GM19467 (cell line): Measurements from ENCODE around the gene MRPS7.

ENCODE experiments used
- ATAC-seq: cut with Tn5 transposase; IDR thresholded peaks from one replicate; pipeline ENCODE4 v1.9.1; 2021; ENCODE audit warnings: mild to moderate bottlenecking, moderate library complexity; ENCODE audit not compliant: unreplicated experiment

The MRPS7 gene

GRCh38 chr17:75261336-75262111 is at the start of gene MRPS7, which contains the start of gene GGA3:
MRPS7 (plus strand) TSS chr17:75261879; CDS start chr17:75261901, 22 bp downstream.
GGA3 (minus strand) TSS chr17:75261606; CDS start chr17:75261587, 19 bp downstream.
- ATAC-seq, result peak; percentile 73

DNA sequence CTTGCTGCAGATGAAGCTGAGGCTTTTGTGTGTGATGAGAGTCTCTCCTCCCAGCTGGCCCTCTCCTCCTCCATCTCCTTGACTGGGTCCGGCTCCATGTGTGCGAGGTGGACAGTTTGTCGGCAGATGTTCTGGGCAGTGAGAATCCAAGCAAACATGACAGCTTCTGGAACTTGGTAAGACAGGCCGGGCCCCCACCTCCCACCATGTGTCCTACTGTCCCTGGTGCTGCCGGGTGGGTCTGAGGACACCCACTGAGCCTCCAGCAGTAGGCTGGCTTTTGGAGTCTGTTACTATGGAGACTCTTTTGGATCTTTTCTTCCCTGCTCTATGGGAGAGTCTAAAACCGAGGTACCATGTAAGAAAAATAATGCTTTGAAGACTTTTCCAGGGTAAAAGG is 43.5 kb upstream of the MRPS7 start:
- no peak for ATAC-seq

- ATAC-seq, result no peak
Measured at GRCh38 chr17:75219815-75220214, 41.9 kb upstream of the MRPS7 start.

DNA sequence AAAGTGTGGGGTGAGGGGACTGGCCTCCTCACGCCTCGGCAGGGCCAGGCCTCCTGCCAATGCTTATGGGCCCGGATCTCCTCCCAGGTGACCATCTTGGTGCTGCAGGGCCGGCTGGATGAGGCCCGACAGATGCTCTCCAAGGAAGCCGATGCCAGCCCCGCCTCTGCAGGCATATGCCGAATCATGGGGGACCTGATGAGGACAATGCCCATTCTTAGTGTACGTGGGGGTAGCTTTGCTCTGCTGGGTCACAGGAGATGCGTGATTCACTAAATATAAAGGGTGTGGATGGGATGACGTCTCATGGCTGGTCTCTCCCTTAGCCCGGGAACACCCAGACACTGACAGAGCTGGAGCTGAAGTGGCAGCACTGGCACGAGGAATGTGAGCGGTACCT is 36.7 kb upstream of the MRPS7 start:
- no peak for ATAC-seq

GRCh38 chr17:75227729-75228128 is 34.0 kb upstream of the MRPS7 start:
- no peak for ATAC-seq

GRCh38 chr17:75228305-75228704 is 33.4 kb upstream of the MRPS7 start:
- ATAC-seq, result no peak

GRCh38 chr17:75228847-75229246 is 32.8 kb upstream of the MRPS7 start:
- no peak for ATAC-seq

DNA sequence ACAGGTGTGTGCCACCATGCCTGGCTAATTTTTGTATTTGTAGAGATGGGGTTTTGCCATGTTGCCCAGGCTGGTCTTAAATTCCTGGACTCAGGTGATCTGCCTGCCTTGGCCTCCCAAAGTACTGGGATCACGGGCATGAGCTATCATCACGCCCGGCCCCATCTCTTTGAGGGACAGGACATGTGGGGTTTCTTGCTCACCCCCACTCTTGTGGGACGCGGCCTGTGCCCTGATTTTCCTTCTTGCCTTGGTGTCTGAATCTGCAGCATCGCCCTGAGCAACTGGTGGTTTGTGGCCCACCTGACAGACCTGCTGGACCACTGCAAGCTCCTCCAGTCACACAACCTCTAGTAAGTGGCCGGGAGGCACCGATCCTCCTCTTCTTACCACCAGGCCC is 30.6 kb upstream of the MRPS7 start:
- no peak for ATAC-seq

DNA sequence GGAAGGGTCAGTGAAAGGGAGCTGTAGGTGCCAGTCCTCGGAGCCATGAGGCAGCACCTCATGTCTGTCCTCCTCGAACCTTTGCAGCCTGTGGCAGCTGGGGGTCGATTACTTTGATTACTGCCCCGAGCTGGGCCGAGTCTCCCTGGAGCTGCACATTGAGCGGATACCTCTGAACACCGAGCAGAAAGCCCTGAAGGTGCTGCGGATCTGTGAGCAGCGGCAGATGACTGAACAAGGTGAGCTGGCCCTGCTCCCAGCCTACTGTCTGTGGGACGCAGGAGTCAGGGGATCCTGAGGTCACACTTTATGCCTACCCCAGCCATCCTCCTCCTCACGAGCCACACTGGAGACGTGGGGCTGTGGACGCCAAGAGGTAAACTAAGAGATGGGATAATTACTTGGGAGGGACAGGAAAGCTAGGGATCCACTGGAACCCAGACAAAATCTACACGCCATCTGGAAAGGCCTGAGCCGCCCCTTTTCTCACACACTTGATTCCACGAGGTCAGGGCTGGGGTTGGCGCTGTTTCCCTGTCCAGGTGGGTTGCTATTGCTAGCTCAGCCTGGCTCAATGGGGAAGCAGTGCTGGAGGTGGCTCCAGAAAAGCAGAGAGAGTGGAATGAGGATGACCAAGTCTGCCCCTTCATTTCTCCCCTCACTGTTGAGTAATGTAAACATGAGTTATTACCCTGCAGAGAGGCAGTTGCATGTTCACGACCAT is 29.8 kb upstream of the MRPS7 start:
- no peak for ATAC-seq

DNA sequence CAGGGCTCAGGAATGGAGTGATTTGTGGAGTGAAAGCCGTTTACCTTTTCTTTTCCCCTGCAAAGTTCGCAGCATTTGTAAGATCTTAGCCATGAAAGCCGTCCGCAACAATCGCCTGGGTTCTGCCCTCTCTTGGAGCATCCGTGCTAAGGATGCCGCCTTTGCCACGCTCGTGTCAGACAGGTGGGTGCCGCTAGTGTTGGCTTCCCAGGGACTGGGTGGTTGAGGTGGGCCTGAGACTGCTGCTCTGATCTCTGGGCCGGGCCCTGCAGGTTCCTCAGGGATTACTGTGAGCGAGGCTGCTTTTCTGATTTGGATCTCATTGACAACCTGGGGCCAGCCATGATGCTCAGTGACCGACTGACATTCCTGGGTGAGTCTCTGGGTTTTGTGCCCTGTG is 28.9 kb upstream of the MRPS7 start:
- ATAC-seq, result no peak

GRCh38 chr17:75237100-75238014 is 24.3 kb upstream of the MRPS7 start:
- ATAC-seq, result no peak

DNA sequence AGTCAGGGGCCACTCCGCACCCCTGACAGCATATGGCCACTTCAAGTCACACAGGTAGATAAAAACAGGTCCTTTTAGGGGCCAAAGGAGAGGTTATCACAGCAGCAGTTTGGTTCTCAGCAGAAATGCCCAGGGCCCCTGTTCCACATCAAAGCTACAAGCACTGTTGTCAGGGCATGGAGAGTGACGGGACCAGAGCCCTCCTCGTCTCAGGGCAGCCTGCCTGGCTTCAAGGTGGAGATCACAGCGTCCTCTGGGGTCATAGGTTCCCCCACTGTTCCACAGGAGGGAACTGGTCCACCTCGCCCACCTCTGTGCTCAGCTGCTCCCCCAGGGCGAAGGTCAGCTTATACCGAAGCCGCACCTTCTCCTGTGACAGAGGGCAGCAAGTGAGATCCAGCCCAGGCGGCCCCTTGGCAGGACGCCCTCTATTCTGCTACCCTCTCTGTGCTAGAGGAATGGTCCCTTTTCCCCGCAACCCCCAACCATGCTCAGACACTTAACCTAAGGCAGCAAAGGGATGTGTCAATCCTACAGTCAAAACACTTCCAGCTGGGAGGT is 23.6 kb upstream of the MRPS7 start:
- no peak for ATAC-seq

DNA sequence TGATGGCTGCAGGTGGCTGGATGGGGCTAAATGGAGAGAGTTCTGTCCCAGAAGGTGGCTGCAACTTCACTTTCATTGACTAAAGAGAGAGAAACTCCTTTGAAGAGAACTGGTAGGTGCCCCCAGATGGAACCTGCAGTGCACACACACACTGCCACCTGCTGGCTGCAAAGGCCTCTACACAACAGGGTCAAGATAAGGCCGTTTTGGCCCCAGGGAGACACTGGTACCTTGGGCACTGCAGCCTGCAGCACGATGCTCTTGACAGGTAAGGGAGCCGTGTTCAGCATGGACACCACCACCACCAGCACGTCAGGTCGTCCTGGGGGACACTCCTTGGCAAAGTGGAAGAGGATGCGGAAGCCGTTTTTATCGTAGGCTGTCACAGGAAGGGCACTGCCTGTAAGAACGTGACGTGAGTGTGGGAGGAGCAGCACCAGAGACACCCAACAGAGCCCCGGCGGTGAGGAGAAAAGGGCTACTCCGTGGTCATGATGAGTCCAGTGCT is 22.9 kb upstream of the MRPS7 start:
- no peak for ATAC-seq

GRCh38 chr17:75239214-75239613 is 22.5 kb upstream of the MRPS7 start:
- no peak for ATAC-seq

- ATAC-seq, result no peak
Measured at GRCh38 chr17:75239778-75240393, 21.8 kb upstream of the MRPS7 start.

GRCh38 chr17:75240394-75241142 is 21.1 kb upstream of the MRPS7 start:
- no peak for ATAC-seq

GRCh38 chr17:75241143-75241430 is 20.6 kb upstream of the MRPS7 start:
- no peak for ATAC-seq

DNA sequence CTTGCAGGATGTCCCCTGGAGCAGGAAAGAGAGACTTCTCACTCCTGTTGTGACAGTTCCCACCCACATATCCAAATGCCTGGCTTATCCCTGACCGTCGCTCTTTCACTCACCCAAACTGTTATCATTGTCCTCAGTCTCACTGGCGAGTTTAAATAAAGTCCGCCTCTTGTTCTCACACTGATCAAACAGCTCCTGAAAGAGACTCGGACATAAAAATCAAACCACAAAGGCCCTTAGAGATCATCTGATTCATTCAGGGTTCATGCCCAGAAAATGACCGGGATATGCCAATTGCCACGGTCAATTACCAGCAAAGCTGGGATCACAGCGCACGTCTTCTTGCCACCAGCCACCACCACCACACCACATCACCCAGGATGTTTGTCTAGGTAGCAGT is 20.2 kb upstream of the MRPS7 start:
- no peak for ATAC-seq

GRCh38 chr17:75241996-75242460 is 19.7 kb upstream of the MRPS7 start:
- ATAC-seq, result no peak
